ENCODE results near the gene KCNQ2.

DNA sequence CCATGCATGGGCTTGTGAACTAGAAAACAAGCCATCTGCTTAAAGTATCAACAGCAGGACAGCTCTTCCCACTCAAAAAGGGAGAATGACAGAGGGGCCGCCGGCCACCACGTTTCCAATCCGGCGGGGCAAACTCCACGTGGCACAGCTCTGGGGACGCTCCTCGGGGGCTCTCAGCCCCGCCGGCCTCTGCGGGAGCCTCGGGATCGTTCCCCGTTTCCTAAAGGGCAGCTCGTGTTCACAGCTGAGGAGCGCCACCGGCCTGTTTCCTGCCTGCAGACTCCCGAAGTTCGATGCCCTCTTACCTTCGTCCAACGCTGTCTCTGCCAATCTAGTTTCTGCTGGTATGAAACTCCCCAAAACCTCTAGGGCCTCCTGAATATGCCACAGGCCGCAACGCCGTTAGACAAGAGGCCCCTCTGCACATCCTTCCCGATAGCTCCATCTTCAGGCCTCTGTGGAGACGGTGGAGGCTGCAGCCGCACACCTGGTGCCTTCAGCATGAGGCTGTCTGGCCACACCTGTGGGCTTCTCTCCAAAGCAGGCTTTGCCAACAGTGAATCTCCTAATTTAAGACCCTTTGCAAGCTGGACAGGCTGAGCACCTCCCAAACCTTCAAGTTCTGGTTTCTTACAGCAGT lies 46.5 kb downstream of the KCNQ2 start:
- TF ChIP-seq RARB (CRISPR knock-in tag; IDR thresholded peaks at IDR 0.05) (no peak), PATZ1 (CRISPR knock-in tag; IDR thresholded peaks at IDR 0.05; ENCODE audit: borderline replicate concordance) (no peak), TCF4 (CRISPR knock-in tag; IDR thresholded peaks at IDR 0.05; ENCODE audit: borderline replicate concordance) (no peak), ZFP3 (CRISPR knock-in tag; IDR thresholded peaks at IDR 0.05) (no peak), ARNTL (CRISPR knock-in tag; IDR thresholded peaks at IDR 0.05; ENCODE audit: borderline replicate concordance, low read depth) (no peak), ESRRG (CRISPR knock-in tag; IDR thresholded peaks at IDR 0.05) (no peak), CSDC2 (CRISPR knock-in tag; IDR thresholded peaks at IDR 0.05) (no peak), PPARA (CRISPR knock-in tag; IDR thresholded peaks at IDR 0.05; ENCODE audit: borderline replicate concordance) (no peak), SNAI2 (CRISPR knock-in tag; IDR thresholded peaks at IDR 0.05) (no peak), ISL1 (CRISPR knock-in tag; IDR thresholded peaks at IDR 0.05) (no peak), ZFP30 (CRISPR knock-in tag; IDR thresholded peaks at IDR 0.05) (no peak)

Data from SK-N-SH treated with all-trans-retinoic acid at 6 μM for 48 hours (cell line).